Measurements from ENCODE around the gene RADX.

GRCh38 chrX:106684207-106684606, 72.4 kb downstream of the RADX start:
- TF ChIP-seq EZH2phosphoT487 (IDR thresholded peaks at IDR 0.05; ENCODE audit: low read depth), result no peak
- TF ChIP-seq CTCF (IDR thresholded peaks at IDR 0.05; ENCODE audit: low read depth, low read length), result no peak
